ENCODE measurements around the gene CPE.

CPE gene

GRCh38 chr4:165384598-165384997 lies 5.8 kb downstream of the CPE start:
- Histone ChIP-seq H3K4me3 (ENCODE audit: low read length) (no peak overlapping the region), H3K4me2 (ENCODE audit: low read length) (no peak overlapping the region), H3K9me2 (replicated peaks; ENCODE audit: control insufficient read depth, low read length) (no peaks in the 10 kb centered on the region), H4K20me1 (ENCODE audit: control insufficient read depth, insufficient read depth, low read depth, low read length) (no peaks in the 10 kb centered on the region), H3K4me1 (ENCODE audit: control insufficient read depth, low read length) (no peaks in the 10 kb centered on the region), H3K79me2 (ENCODE audit: control insufficient read depth, low read length) (no peaks in the 10 kb centered on the region), H3K9me3 (ENCODE audit: control insufficient read depth, insufficient read depth, low read length) (no peaks in the 10 kb centered on the region), H3K36me3 (ENCODE audit: control insufficient read depth, low read length) (no peaks in the 10 kb centered on the region), H3F3A (ENCODE audit: control insufficient read depth, insufficient read depth) (no peaks in the 10 kb centered on the region), H3K27me3 (ENCODE audit: control insufficient read depth, low read length) (peaks cover 5% of the 10 kb centered on the region), H3K27ac (ENCODE audit: low read depth, low read length) (no peak overlapping the region)
- TF ChIP-seq CTCF (IDR thresholded peaks at IDR 0.05; ENCODE audit: low read depth, low read length, poor library complexity, severe bottlenecking): peak; percentile 42
- TF ChIP-seq EZH2phosphoT487 (IDR thresholded peaks at IDR 0.05; ENCODE audit: borderline replicate concordance, low read length): no peak

- H3K27ac ChIP-seq (ENCODE audit: low read depth, low read length): no peak overlapping the region
- H3K4me3 ChIP-seq (ENCODE audit: low read length): no peak overlapping the region
- no peaks in the 10 kb centered on the region for H3K36me3 ChIP-seq (ENCODE audit: control insufficient read depth, low read length)
- peaks cover 5% of the 10 kb centered on the region for H3K27me3 ChIP-seq (ENCODE audit: control insufficient read depth, low read length)
- no peak overlapping the region for H3K4me2 ChIP-seq (ENCODE audit: low read length)
- no peaks in the 10 kb centered on the region for H3K79me2 ChIP-seq (ENCODE audit: control insufficient read depth, low read length)
- H3K4me1 ChIP-seq (ENCODE audit: control insufficient read depth, low read length): no peaks in the 10 kb centered on the region
- no peaks in the 10 kb centered on the region for H3K9me2 ChIP-seq (replicated peaks; ENCODE audit: control insufficient read depth, low read length)
- H4K20me1 ChIP-seq (ENCODE audit: control insufficient read depth, insufficient read depth, low read depth, low read length): no peaks in the 10 kb centered on the region
- TF ChIP-seq EZH2phosphoT487 (IDR thresholded peaks at IDR 0.05; ENCODE audit: borderline replicate concordance, low read length) (no peak), CTCF (IDR thresholded peaks at IDR 0.05; ENCODE audit: low read depth, low read length, poor library complexity, severe bottlenecking) (no peak)
- H3K9me3 ChIP-seq (ENCODE audit: control insufficient read depth, insufficient read depth, low read length): no peaks in the 10 kb centered on the region
- no peaks in the 10 kb centered on the region for H3F3A ChIP-seq (ENCODE audit: control insufficient read depth, insufficient read depth)
Measured at GRCh38 chr4:165385126-165385525, 6.3 kb downstream of the CPE start.

GRCh38 chr4:165386328-165386727 lies 7.5 kb downstream of the CPE start:
- no peaks in the 10 kb centered on the region for H3K9me2 ChIP-seq (replicated peaks; ENCODE audit: control insufficient read depth, low read length)
- H3K27ac ChIP-seq (ENCODE audit: low read depth, low read length): no peak overlapping the region
- H3K27me3 ChIP-seq (ENCODE audit: control insufficient read depth, low read length): peaks cover 5% of the 10 kb centered on the region
- H3K79me2 ChIP-seq (ENCODE audit: control insufficient read depth, low read length): no peaks in the 10 kb centered on the region
- no peaks in the 10 kb centered on the region for H3K36me3 ChIP-seq (ENCODE audit: control insufficient read depth, low read length)
- no peak overlapping the region for H3K4me3 ChIP-seq (ENCODE audit: low read length)
- no peak overlapping the region for H3K4me2 ChIP-seq (ENCODE audit: low read length)
- H3K9me3 ChIP-seq (ENCODE audit: control insufficient read depth, insufficient read depth, low read length): no peaks in the 10 kb centered on the region
- TF ChIP-seq CTCF (IDR thresholded peaks at IDR 0.05; ENCODE audit: low read depth, low read length, poor library complexity, severe bottlenecking) (no peak), EZH2phosphoT487 (IDR thresholded peaks at IDR 0.05; ENCODE audit: borderline replicate concordance, low read length) (no peak)
- no peaks in the 10 kb centered on the region for H3F3A ChIP-seq (ENCODE audit: control insufficient read depth, insufficient read depth)
- H3K4me1 ChIP-seq (ENCODE audit: control insufficient read depth, low read length): no peaks in the 10 kb centered on the region
- no peaks in the 10 kb centered on the region for H4K20me1 ChIP-seq (ENCODE audit: control insufficient read depth, insufficient read depth, low read depth, low read length)

GRCh38 chr4:165388756-165389155 lies 9.9 kb downstream of the CPE start:
- Histone ChIP-seq H3K4me1 (ENCODE audit: control insufficient read depth, low read length) (no peaks in the 10 kb centered on the region), H3K9me3 (ENCODE audit: control insufficient read depth, insufficient read depth, low read length) (no peaks in the 10 kb centered on the region), H3K27ac (ENCODE audit: low read depth, low read length) (no peak overlapping the region), H3K79me2 (ENCODE audit: control insufficient read depth, low read length) (no peaks in the 10 kb centered on the region), H3K36me3 (ENCODE audit: control insufficient read depth, low read length) (no peaks in the 10 kb centered on the region), H3K27me3 (ENCODE audit: control insufficient read depth, low read length) (no peaks in the 10 kb centered on the region), H4K20me1 (ENCODE audit: control insufficient read depth, insufficient read depth, low read depth, low read length) (no peaks in the 10 kb centered on the region), H3K9me2 (replicated peaks; ENCODE audit: control insufficient read depth, low read length) (no peaks in the 10 kb centered on the region), H3K4me3 (ENCODE audit: low read length) (no peak overlapping the region), H3K4me2 (ENCODE audit: low read length) (no peak overlapping the region), H3F3A (ENCODE audit: control insufficient read depth, insufficient read depth) (no peaks in the 10 kb centered on the region)
- TF ChIP-seq CTCF (IDR thresholded peaks at IDR 0.05; ENCODE audit: low read depth, low read length, poor library complexity, severe bottlenecking) (no peak), EZH2phosphoT487 (IDR thresholded peaks at IDR 0.05; ENCODE audit: borderline replicate concordance, low read length) (no peak)
